Nephron progenitor cell (in vitro differentiated cells): ENCODE data around the gene ASXL1.

Source experiments
- DNase-seq: peaks from one replicate; pipeline ENCODE4 v3.0.0; 2021
- H3K27ac Mint-ChIP-seq: 2 replicates; pipeline ENCODE4 v1.8.0; 2021; ENCODE audit warnings: mild to moderate bottlenecking, moderate library complexity, mixed read lengths
- H3K27me3 Mint-ChIP-seq: 2 replicates; pipeline ENCODE4 v1.8.0; 2021; ENCODE audit warnings: mild to moderate bottlenecking, low read depth, mixed read lengths; ENCODE audit not compliant: poor library complexity
- H3K36me3 Mint-ChIP-seq: 2 replicates; pipeline ENCODE4 v1.8.0; 2021; ENCODE audit warnings: low read depth, mixed read lengths
- H3K4me1 Mint-ChIP-seq: 2 replicates; pipeline ENCODE4 v1.8.0; 2021; ENCODE audit warnings: mixed read lengths
- H3K4me3 Mint-ChIP-seq: 2 replicates; pipeline ENCODE4 v1.8.0; 2021; ENCODE audit warnings: mild to moderate bottlenecking, moderate library complexity, mixed read lengths
- H3K9me3 Mint-ChIP-seq: 2 replicates; pipeline ENCODE4 v1.8.0; 2021; ENCODE audit warnings: mild to moderate bottlenecking, moderate library complexity, mixed read lengths
- TF ChIP-seq, protein P1 (sequence below): fragments of 200-600 bp; sonication (generic); IDR thresholded peaks from 2 replicates; pipeline ENCODE4 v1.5.0; 2021; ENCODE audit warnings: antibody characterized with exemption

The ASXL1 gene

GRCh38 chr20:32448306-32449056 is 90.3 kb downstream of the ASXL1 start:
- peaks cover 41% of the 10 kb centered on the region for H3K4me1 Mint-ChIP-seq
- H3K4me3 Mint-ChIP-seq, result no peak overlapping the region
- TF ChIP-seq, protein P1, sequence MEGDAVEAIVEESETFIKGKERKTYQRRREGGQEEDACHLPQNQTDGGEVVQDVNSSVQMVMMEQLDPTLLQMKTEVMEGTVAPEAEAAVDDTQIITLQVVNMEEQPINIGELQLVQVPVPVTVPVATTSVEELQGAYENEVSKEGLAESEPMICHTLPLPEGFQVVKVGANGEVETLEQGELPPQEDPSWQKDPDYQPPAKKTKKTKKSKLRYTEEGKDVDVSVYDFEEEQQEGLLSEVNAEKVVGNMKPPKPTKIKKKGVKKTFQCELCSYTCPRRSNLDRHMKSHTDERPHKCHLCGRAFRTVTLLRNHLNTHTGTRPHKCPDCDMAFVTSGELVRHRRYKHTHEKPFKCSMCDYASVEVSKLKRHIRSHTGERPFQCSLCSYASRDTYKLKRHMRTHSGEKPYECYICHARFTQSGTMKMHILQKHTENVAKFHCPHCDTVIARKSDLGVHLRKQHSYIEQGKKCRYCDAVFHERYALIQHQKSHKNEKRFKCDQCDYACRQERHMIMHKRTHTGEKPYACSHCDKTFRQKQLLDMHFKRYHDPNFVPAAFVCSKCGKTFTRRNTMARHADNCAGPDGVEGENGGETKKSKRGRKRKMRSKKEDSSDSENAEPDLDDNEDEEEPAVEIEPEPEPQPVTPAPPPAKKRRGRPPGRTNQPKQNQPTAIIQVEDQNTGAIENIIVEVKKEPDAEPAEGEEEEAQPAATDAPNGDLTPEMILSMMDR, result no peak

DNA sequence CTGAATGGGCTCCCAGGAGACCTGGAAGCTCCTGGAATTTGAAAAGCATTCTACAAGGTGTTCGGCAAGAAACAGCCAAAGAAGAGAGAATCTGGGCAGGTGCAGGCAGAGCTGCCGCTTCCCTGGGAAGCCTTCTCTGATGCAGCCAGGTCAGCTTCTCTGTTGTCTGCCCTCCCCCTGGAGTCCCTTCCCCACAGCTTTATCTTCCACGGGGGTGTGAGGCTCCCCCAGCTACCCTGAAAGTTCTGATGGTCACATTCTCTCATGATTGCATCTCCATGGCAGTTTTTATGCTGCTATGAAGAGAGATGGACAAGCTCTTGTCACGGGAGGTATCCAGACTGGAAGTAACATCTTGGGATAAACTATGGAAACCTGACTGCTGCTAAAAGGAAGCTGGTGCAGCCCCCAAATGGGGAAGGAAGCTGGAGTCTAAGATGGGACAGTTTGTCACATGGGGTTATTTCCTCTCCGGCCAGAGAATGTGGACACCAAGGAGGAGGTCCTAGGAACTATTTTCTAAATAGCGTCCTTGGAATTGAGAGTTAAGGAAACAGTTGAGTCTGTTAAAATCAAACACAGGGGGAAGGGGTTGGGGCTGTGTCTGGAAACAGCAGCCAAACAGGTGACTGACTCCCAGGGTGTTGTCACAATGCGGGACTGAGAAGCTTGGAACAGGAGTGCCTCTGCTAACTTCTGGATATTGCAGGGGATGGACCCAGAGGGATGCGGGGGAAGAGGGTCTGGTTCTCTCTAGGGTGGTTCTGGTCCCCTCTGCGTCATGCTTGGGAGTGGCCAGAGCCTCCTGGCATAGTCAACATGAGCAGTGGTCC is 91.1 kb downstream of the ASXL1 start:
- H3K9me3 Mint-ChIP-seq, result no peaks in the 10 kb centered on the region
- H3K4me1 Mint-ChIP-seq, result peaks cover 42% of the 10 kb centered on the region
- H3K4me3 Mint-ChIP-seq, result no peak overlapping the region
- peak overlapping the region; percentile 92 for H3K27ac Mint-ChIP-seq
- TF ChIP-seq, protein P1, result no peak
- peaks cover 2% of the 10 kb centered on the region for H3K27me3 Mint-ChIP-seq
- H3K36me3 Mint-ChIP-seq, result peaks cover 43% of the 10 kb centered on the region
- no peak for DNase-seq

More at GRCh38 chr20:32448306-32449056, 90.3 kb downstream of the ASXL1 start:
- Mint-ChIP-seq H3K27me3 (peaks cover 2% of the 10 kb centered on the region), H3K27ac (peak overlapping the region; percentile 98), H3K36me3 (peaks cover 44% of the 10 kb centered on the region), H3K9me3 (no peaks in the 10 kb centered on the region)
- DNase-seq, result no peak

DNA sequence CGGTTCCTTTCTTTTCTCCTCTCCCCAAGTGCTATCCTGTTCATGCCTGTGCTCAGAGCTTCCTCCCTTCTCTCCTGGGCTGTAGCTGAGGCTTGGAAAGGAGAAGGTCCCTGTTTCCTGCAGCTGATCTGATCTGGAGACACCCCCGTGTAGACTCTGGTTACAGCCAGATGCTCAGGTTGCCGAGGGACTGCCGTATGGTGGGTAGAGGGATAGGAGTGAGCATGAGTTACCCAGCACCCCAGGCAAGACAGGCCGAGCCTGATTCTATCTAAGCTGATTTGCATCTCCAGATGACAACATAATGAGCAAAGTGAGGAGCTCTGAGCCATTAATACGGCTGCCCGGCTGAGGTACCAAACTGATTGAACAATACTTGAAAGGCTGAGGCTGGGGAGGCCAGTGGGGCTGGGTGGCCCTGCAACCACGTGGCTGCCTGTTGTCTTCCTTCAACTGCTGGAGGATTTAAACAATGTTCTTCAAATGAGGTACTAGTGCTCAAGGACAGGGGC is 91.8 kb downstream of the ASXL1 start:
- peaks cover 47% of the 10 kb centered on the region for H3K36me3 Mint-ChIP-seq
- H3K4me3 Mint-ChIP-seq, result no peak overlapping the region
- H3K4me1 Mint-ChIP-seq, result peaks cover 46% of the 10 kb centered on the region

DNA sequence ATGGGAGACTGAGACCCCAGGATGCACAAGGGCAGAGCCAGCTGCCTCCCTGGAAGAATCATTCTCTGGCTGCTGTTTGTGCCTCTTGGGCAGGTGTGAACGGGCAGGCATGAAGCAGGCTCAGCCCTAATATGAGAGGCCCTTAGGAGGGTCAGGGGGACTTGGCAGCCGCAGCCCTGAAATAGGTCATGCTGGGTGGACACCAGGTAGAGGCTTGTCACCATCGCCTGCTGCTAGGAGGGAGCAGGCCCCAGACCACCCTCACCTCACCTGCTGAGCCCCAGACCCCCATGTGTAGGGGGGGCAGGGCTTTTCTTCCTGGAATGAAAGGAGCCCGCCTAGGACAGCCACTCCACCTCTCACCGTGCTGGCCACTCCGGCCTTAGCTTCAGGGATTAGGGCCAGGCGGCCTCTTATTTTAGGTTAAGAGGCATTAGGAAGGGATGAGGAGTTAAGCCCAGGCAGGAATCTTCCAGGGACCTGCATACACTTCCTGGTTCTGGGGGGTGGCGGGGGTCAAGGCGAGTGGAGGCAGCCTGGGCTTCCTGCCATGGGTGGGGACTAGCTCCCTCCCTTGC is 92.4 kb downstream of the ASXL1 start:
- peaks cover 46% of the 10 kb centered on the region for H3K4me1 Mint-ChIP-seq
- peak overlapping the region; percentile 92 for H3K27ac Mint-ChIP-seq
- H3K36me3 Mint-ChIP-seq, result peaks cover 44% of the 10 kb centered on the region
- no peaks in the 10 kb centered on the region for H3K9me3 Mint-ChIP-seq
- no peak for DNase-seq
- TF ChIP-seq, protein P1, result no peak
- H3K4me3 Mint-ChIP-seq, result no peak overlapping the region
- peaks cover 2% of the 10 kb centered on the region for H3K27me3 Mint-ChIP-seq

More for the DNA sequence above, 91.8 kb downstream of the ASXL1 start:
- TF ChIP-seq, protein P1, result no peak
- no peaks in the 10 kb centered on the region for H3K9me3 Mint-ChIP-seq
- H3K27me3 Mint-ChIP-seq, result peaks cover 2% of the 10 kb centered on the region
- H3K27ac Mint-ChIP-seq, result peak overlapping the region; percentile 92
- DNase-seq, result no peak

GRCh38 chr20:32451340-32451681 is 93.2 kb downstream of the ASXL1 start:
- Mint-ChIP-seq H3K4me3 (no peak overlapping the region), H3K9me3 (no peaks in the 10 kb centered on the region), H3K27ac (peak overlapping the region; percentile 92), H3K4me1 (peaks cover 46% of the 10 kb centered on the region), H3K27me3 (peaks cover 2% of the 10 kb centered on the region), H3K36me3 (peaks cover 44% of the 10 kb centered on the region)
- DNase-seq, result no peak
- TF ChIP-seq, protein P1, result no peak
